ENCODE results near the gene ELAVL1.

Gene ELAVL1

DNA sequence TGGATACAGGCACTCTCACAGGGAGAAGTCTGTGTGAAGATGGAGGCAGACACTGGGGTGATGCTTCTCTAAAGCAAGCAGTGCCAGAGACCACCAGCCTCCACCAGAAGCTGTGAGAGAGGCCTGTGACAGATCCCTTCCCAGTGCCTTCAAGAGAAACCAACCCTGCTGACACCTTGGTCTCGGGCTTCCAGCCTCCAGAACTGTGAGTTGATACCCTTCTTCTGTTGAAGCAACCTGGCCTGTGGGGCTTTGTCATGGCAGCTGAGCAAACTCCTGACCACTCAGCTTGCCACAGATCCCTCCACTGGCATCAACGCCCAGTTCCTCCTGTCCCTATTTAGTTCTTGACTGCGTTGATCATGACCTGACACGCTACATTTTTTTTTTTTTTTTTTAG, 29.0 kb downstream of the ELAVL1 start:
- Mint-ChIP-seq H3K4me1 (ENCODE audit: low read depth) (no peaks in the 10 kb centered on the region), H3K27ac (no peak overlapping the region), H3K36me3 (ENCODE audit: low read depth) (peaks cover 84% of the 10 kb centered on the region), H3K9me3 (no peaks in the 10 kb centered on the region), H3K27me3 (no peaks in the 10 kb centered on the region), H3K4me3 (no peak overlapping the region)
- DNase-seq: no peak

DNA sequence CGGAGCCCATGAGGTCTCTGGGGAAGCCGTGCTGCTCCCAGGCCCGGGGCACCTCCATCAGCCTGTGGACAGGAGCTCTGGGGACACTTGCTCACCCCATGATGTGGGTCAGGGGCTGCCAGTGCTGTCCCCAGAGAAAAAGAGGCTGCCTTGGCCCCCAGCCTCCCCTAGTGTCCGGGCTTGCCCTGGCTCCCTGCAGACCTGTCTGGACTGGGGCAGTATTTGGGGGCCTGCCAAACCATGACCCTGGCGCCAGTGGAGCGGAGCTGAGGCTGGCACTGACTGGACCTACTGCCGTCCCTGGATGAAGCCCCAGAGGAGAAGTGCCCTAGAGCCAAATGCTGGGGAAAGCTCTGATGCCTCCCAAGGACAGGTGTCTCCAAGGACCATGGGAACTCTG, 30.4 kb downstream of the ELAVL1 start:
- DNase-seq: no peak
- no peak overlapping the region for H3K27ac Mint-ChIP-seq
- H3K9me3 Mint-ChIP-seq: no peaks in the 10 kb centered on the region
- peaks cover 82% of the 10 kb centered on the region for H3K36me3 Mint-ChIP-seq (ENCODE audit: low read depth)
- H3K4me1 Mint-ChIP-seq (ENCODE audit: low read depth): no peaks in the 10 kb centered on the region
- H3K27me3 Mint-ChIP-seq: no peaks in the 10 kb centered on the region
- no peak overlapping the region for H3K4me3 Mint-ChIP-seq

- no peaks in the 10 kb centered on the region for H3K9me3 Mint-ChIP-seq
- H3K36me3 Mint-ChIP-seq (ENCODE audit: low read depth): peaks cover 78% of the 10 kb centered on the region
- DNase-seq: no peak
- no peak overlapping the region for H3K4me3 Mint-ChIP-seq
- no peaks in the 10 kb centered on the region for H3K27me3 Mint-ChIP-seq
- H3K27ac Mint-ChIP-seq: no peak overlapping the region
- H3K4me1 Mint-ChIP-seq (ENCODE audit: low read depth): no peaks in the 10 kb centered on the region
Observed at GRCh38 chr19:7973883-7974282, 31.6 kb downstream of the ELAVL1 start.

DNA sequence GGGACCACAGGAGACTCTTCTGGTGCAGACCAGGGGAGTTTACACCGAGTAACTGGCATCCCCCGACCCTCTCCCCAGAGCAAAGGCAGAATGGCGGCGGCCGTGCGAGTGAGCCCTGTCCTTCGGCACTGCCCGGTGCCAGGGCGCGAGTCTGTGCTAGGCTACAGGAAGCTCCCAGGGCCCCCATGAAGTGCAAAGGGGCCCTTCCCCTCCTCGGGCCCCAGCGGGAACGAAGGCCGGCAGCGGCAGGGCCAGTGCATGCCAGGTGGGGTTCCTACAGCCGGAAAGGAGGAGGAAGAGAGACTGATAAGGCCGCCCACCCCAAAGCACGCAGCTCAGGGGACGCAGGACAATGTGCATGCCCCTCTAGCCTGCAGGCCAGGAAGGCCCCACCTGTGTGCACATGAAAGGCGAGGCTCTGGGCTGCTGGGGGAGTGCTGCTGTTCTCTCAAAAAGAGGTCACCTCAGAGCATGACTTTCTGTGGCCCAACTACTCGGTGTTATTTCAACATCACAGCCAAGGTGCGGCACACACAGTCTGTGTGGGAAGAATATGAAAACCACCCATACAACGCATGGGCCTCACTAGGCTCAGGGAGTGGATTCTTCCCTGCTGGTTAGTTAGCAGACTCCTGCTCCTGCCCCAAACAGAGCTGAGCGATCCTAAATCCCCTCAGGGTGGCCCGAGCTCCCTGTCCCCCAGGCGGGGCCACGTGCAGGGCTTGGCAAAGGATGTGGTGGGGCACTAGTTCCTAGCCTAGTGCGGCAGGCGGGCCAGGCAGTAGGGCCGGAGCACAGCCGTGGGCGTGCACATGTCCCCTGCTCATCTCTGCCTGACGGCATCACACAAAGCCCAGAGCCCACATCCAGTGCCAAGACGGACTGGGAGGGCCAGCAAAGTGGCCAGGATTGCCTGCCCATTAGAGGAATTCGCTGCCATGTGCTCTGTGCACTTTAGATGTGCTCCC, 33.6 kb downstream of the ELAVL1 start:
- no peak overlapping the region for H3K4me3 Mint-ChIP-seq
- peaks cover 80% of the 10 kb centered on the region for H3K36me3 Mint-ChIP-seq (ENCODE audit: low read depth)
- no peak overlapping the region for H3K27ac Mint-ChIP-seq
- H3K9me3 Mint-ChIP-seq: no peaks in the 10 kb centered on the region
- H3K4me1 Mint-ChIP-seq (ENCODE audit: low read depth): no peaks in the 10 kb centered on the region
- H3K27me3 Mint-ChIP-seq: no peaks in the 10 kb centered on the region
- no peak for DNase-seq

DNA sequence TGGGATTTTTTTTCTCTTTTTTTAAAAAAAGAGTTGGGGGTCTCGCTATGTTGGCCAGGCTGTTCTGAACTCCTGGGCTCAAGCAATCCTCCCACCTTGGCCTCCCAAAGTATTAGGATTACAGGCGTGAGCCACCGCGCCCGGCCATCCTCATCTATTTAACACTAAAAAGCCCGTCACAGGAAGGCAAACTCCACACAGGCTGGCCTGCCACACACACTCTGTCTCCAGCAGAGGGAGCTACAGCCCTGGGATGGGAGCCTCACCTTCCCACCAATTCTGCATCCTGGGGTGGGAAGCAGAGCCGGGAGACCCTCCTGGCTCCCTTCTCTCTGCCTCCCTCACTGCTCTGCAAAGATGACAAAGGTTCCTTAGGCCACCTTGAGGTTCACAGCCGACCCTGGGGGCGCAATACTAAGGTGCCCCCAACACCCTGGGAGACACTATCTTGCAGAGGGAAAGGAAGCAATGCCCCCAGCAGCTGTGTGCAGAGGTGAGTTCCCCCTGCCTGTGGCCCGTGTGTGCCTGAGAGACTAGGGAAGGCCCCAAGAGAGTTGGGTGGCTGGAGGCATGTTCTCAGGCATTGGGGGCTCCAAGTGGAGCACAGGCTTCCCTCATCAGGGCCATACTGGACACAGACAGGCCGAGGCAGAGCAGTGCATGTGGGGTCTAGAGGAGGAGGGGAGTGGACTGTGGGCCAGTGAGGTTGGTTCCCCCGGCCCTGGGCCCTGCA, 34.6 kb downstream of the ELAVL1 start:
- Mint-ChIP-seq H3K4me1 (ENCODE audit: low read depth) (no peaks in the 10 kb centered on the region), H3K36me3 (ENCODE audit: low read depth) (peaks cover 84% of the 10 kb centered on the region), H3K9me3 (no peaks in the 10 kb centered on the region), H3K27me3 (no peaks in the 10 kb centered on the region), H3K4me3 (no peak overlapping the region), H3K27ac (no peak overlapping the region)
- DNase-seq: peak; percentile 42

DNA sequence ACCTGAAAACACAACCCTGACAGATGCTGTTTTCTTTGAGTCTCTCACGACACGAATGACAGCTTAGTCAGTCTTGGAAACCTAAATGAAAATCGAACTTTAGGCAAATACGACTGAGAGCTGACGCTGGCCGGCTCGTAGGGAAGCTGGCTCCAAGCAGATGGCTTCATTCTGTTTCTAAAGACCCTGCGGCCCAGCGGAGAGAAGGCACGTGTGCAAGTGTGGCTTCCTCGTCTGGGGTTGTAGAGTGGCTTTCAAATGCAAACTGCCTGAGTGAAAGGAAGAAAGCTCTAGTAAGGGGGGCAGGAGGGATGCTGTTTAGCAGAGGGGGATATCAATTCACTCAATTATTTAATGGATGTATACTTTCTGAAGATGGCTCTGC, 35.9 kb downstream of the ELAVL1 start:
- Mint-ChIP-seq H3K27ac (no peak overlapping the region), H3K27me3 (no peaks in the 10 kb centered on the region), H3K36me3 (ENCODE audit: low read depth) (peaks cover 84% of the 10 kb centered on the region), H3K9me3 (no peaks in the 10 kb centered on the region), H3K4me3 (no peak overlapping the region), H3K4me1 (ENCODE audit: low read depth) (no peaks in the 10 kb centered on the region)
- no peak for DNase-seq

GRCh38 chr19:7968796-7969554, 36.5 kb downstream of the ELAVL1 start:
- Mint-ChIP-seq H3K27me3 (no peaks in the 10 kb centered on the region), H3K9me3 (no peaks in the 10 kb centered on the region), H3K27ac (no peak overlapping the region), H3K36me3 (ENCODE audit: low read depth) (peaks cover 83% of the 10 kb centered on the region), H3K4me1 (ENCODE audit: low read depth) (no peaks in the 10 kb centered on the region), H3K4me3 (no peak overlapping the region)
- no peak for DNase-seq

GRCh38 chr19:7968008-7968795, 37.2 kb downstream of the ELAVL1 start:
- Mint-ChIP-seq H3K27ac (no peak overlapping the region), H3K4me1 (ENCODE audit: low read depth) (no peaks in the 10 kb centered on the region), H3K4me3 (no peak overlapping the region), H3K27me3 (no peaks in the 10 kb centered on the region), H3K9me3 (no peaks in the 10 kb centered on the region), H3K36me3 (ENCODE audit: low read depth) (peaks cover 84% of the 10 kb centered on the region)
- DNase-seq: no peak

DNA sequence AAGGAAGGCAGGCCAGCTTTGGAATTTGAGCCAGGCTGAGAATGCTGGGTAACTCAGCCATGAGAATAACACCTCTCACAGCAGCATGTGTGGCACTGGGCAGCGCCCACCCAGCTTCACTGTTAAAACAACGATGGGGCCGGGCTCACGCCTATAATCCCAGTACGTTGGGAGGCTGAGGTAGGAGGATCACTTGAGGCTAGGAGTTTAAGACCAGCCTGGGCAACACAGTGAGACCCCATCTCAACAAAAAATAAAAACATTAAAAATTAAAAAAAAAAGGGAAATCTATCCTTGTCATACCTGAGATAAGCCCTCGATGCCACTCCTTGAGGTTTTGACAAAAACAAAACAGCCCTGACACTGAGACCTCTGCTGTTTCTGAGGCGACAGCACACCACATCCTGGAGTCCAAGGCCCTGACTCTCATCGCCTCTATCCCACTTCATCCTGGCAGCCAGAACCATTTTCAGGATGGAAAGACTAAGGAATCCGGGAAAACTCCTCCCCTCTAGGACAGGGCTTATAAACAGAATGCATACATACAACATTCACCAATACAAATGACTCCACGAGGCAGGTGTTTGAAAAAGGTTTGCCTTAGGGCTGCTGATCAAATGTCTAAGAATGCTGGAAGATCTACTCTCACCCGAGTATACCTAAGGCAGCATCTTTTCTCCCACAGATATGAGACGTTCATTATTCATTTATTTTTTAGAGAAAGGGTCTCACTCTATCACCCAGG, 39.3 kb downstream of the ELAVL1 start:
- no peak for DNase-seq
- no peaks in the 10 kb centered on the region for H3K4me1 Mint-ChIP-seq (ENCODE audit: low read depth)
- no peak overlapping the region for H3K4me3 Mint-ChIP-seq
- peaks cover 86% of the 10 kb centered on the region for H3K36me3 Mint-ChIP-seq (ENCODE audit: low read depth)
- H3K27ac Mint-ChIP-seq: peak overlapping the region; percentile 35
- no peaks in the 10 kb centered on the region for H3K9me3 Mint-ChIP-seq
- no peaks in the 10 kb centered on the region for H3K27me3 Mint-ChIP-seq

GRCh38 chr19:7965259-7965841, 40.1 kb downstream of the ELAVL1 start:
- DNase-seq: no peak
- Mint-ChIP-seq H3K4me3 (no peak overlapping the region), H3K36me3 (ENCODE audit: low read depth) (peaks cover 84% of the 10 kb centered on the region), H3K27ac (peak overlapping the region; percentile 63), H3K27me3 (no peaks in the 10 kb centered on the region), H3K9me3 (no peaks in the 10 kb centered on the region), H3K4me1 (ENCODE audit: low read depth) (no peaks in the 10 kb centered on the region)

- Mint-ChIP-seq H3K4me1 (ENCODE audit: low read depth) (no peaks in the 10 kb centered on the region), H3K36me3 (ENCODE audit: low read depth) (peaks cover 86% of the 10 kb centered on the region), H3K27ac (no peak overlapping the region), H3K4me3 (no peak overlapping the region), H3K27me3 (no peaks in the 10 kb centered on the region), H3K9me3 (no peaks in the 10 kb centered on the region)
- DNase-seq: no peak
Observed at GRCh38 chr19:7963566-7963965, 41.9 kb downstream of the ELAVL1 start.

DNA sequence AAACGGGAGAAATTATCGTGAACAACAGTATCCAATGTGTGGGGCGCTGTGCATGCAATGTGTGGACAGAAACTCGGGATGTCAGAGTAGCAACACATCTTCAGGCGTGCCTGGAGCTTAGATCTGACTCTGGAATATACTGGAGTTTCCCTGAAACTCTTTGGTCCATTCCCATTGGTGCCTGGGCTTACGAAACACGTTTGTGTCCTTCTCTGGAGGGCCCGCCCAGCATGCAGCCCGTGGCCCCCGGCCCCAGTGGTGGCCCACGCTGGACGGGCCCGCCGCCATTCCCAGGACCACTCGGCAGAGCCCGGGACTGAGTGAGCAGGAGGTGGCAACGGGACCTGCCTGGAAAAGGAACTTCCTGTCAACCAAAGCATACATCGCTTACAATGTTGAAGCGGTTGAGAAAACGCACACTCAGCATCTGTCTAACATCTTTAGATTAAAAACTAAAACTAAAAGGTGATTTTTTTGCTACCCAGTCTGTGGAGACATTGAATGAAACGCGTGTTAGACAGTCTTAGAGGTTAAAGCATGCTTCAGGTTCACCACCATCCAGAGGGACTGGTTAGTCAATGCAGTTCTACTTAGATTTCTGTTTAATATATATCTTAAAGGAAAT, 42.7 kb downstream of the ELAVL1 start:
- H3K36me3 Mint-ChIP-seq (ENCODE audit: low read depth): peaks cover 87% of the 10 kb centered on the region
- H3K4me1 Mint-ChIP-seq (ENCODE audit: low read depth): no peaks in the 10 kb centered on the region
- H3K27ac Mint-ChIP-seq: no peak overlapping the region
- no peaks in the 10 kb centered on the region for H3K9me3 Mint-ChIP-seq
- no peak for DNase-seq
- H3K27me3 Mint-ChIP-seq: no peaks in the 10 kb centered on the region
- H3K4me3 Mint-ChIP-seq: no peak overlapping the region

Data from activated T-cell treated with anti-CD3 and anti-CD28 coated beads, Interleukin-2, amount 50 U/mL, for 24 hours (primary cell).